H9 (cell line): ENCODE measurements around the gene DPYSL3. TPM values are rescaled to one million over a fixed set of nuclear protein-coding genes. Genes with fewer than 3 reads are reported as not detected.

Experiments used
- DNase-seq: peaks from one replicate; pipeline ENCODE4 v3.0.0-alpha.2; 2017
- H2AFZ ChIP-seq: one replicate; pipeline ENCODE4 v1.6.1; 2013; ENCODE audit warnings: mild to moderate bottlenecking, low read length, control low read depth, moderate library complexity
- H2AK5ac ChIP-seq: 2 replicates; pipeline ENCODE4 v1.6.1; 2013; ENCODE audit warnings: low read length, control low read depth, mixed read lengths; ENCODE audit not compliant: insufficient read length
- H2BK120ac ChIP-seq: one replicate; pipeline ENCODE4 v1.6.1; 2013; ENCODE audit warnings: low read depth, mild to moderate bottlenecking, low read length, control low read depth, inconsistent platforms; ENCODE audit not compliant: poor library complexity, severe bottlenecking
- H2BK12ac ChIP-seq: 2 replicates; pipeline ENCODE4 v1.6.1; 2013; ENCODE audit warnings: low read length, control low read depth, mixed read lengths, low read depth; ENCODE audit not compliant: insufficient read length
- H2BK15ac ChIP-seq: 2 replicates; pipeline ENCODE4 v1.6.1; 2013; ENCODE audit warnings: low read depth, low read length, control low read depth
- H2BK20ac ChIP-seq: one replicate; pipeline ENCODE4 v1.6.1; 2013; ENCODE audit warnings: low read depth, mild to moderate bottlenecking, low read length, control low read depth, inconsistent platforms; ENCODE audit not compliant: poor library complexity, severe bottlenecking
- H2BK5ac ChIP-seq: 2 replicates; pipeline ENCODE4 v1.6.1; 2013; ENCODE audit warnings: low read length, control low read depth, mixed read lengths; ENCODE audit not compliant: insufficient read length
- H3K14ac ChIP-seq: 2 replicates; pipeline ENCODE4 v1.6.1; 2013; ENCODE audit warnings: low read length, control low read depth; ENCODE audit not compliant: insufficient read depth
- H3K18ac ChIP-seq: 2 replicates; pipeline ENCODE4 v1.6.1; 2013; ENCODE audit warnings: low read depth, mild to moderate bottlenecking, mixed read lengths, low read length, control low read depth; ENCODE audit not compliant: insufficient read length
- H3K23ac ChIP-seq: 2 replicates; pipeline ENCODE4 v1.6.1; 2013; ENCODE audit warnings: low read length, control low read depth, mixed read lengths, low read depth; ENCODE audit not compliant: insufficient read length
- H3K23me2 ChIP-seq: 2 replicates; pipeline ENCODE4 v1.6.1; 2013; ENCODE audit warnings: low read depth, mild to moderate bottlenecking, mixed read lengths, low read length, control low read depth; ENCODE audit not compliant: insufficient read length, poor library complexity, severe bottlenecking
- H3K27ac ChIP-seq: 2 replicates; pipeline ENCODE4 v1.5.1; 2013; ENCODE audit warnings: low read length, control low read depth, mixed read lengths, low read depth; ENCODE audit not compliant: insufficient read length
- H3K27me3 ChIP-seq: 2 replicates; pipeline ENCODE4 v1.6.1; 2013; ENCODE audit warnings: low read length, control low read depth, inconsistent platforms; ENCODE audit not compliant: insufficient read depth
- H3K4ac ChIP-seq: 2 replicates; pipeline ENCODE4 v1.6.1; 2013; ENCODE audit warnings: low read depth, mild to moderate bottlenecking, control low read depth, inconsistent platforms, low read length, moderate library complexity
- H3K4me1 ChIP-seq: 2 replicates; pipeline ENCODE4 v1.6.1; 2013; ENCODE audit warnings: low read length, control low read depth, inconsistent platforms; ENCODE audit not compliant: insufficient read depth
- H3K4me2 ChIP-seq: 2 replicates; pipeline ENCODE4 v1.6.1; 2013; ENCODE audit warnings: low read length, control low read depth, mixed read lengths; ENCODE audit not compliant: insufficient read length, insufficient read depth
- H3K56ac ChIP-seq: 2 replicates; pipeline ENCODE4 v1.6.1; 2013; ENCODE audit warnings: low read depth, mild to moderate bottlenecking, mixed read lengths, low read length, control low read depth; ENCODE audit not compliant: insufficient read length
- H3K79me1 ChIP-seq: 2 replicates; pipeline ENCODE4 v1.6.1; 2013; ENCODE audit warnings: low read depth, mild to moderate bottlenecking, moderate library complexity, low read length, control low read depth, inconsistent platforms; ENCODE audit not compliant: insufficient read depth, poor library complexity, severe bottlenecking
- H3K79me2 ChIP-seq: 2 replicates; pipeline ENCODE4 v1.6.1; 2013; ENCODE audit warnings: low read length, control low read depth, inconsistent platforms; ENCODE audit not compliant: insufficient read depth
- H3K9ac ChIP-seq: 2 replicates; pipeline ENCODE4 v1.6.1; 2013; ENCODE audit warnings: low read length, control low read depth, mixed read lengths; ENCODE audit not compliant: insufficient read length; ENCODE audit errors: extremely low read depth
- H3K9me3 ChIP-seq: one replicate; pipeline ENCODE4 v1.6.1; 2013; ENCODE audit warnings: low read depth, low read length, inconsistent platforms; ENCODE audit not compliant: control insufficient read depth
- H3T11ph ChIP-seq: one replicate; pipeline ENCODE4 v1.6.1; 2013; ENCODE audit warnings: mild to moderate bottlenecking, low read length, control low read depth, inconsistent platforms
- H4K20me1 ChIP-seq: one replicate; pipeline ENCODE4 v1.6.1; 2013; ENCODE audit not compliant: control insufficient read depth, insufficient read length, insufficient read depth
- H4K5ac ChIP-seq: 2 replicates; pipeline ENCODE4 v1.6.1; 2013; ENCODE audit warnings: low read depth, mild to moderate bottlenecking, mixed read lengths, low read length, control low read depth; ENCODE audit not compliant: insufficient read length
- H4K8ac ChIP-seq: replicated peaks from 2 replicates; pipeline ENCODE4 v1.6.1; 2013; ENCODE audit warnings: low read length, control low read depth, mixed read lengths, low read depth; ENCODE audit not compliant: insufficient read length
- H4K91ac ChIP-seq: 2 replicates; pipeline ENCODE4 v1.6.1; 2013; ENCODE audit warnings: low read depth, mild to moderate bottlenecking, moderate library complexity, mixed read lengths, low read length, control low read depth; ENCODE audit not compliant: insufficient read length
- H3K27ac Mint-ChIP-seq, 3 experiments: 2 replicates in 2 of 3; 3 replicates in 1 of 3; pipeline ENCODE4 v1.8.0; 2020 to 2021; ENCODE audit warnings: mixed read lengths in 3 of 3, mild to moderate bottlenecking in 1 of 3, moderate library complexity in 1 of 3
- H3K27me3 Mint-ChIP-seq: 2 replicates; pipeline ENCODE4 v1.8.0; 2021; ENCODE audit warnings: low read depth, mild to moderate bottlenecking, moderate library complexity, mixed read lengths
- H3K36me3 Mint-ChIP-seq, 3 experiments: 2 replicates in 2 of 3; 3 replicates in 1 of 3; pipeline ENCODE4 v1.8.0; 2020 to 2021; ENCODE audit warnings: low read depth in 3 of 3, mixed read lengths in 3 of 3; ENCODE audit not compliant: insufficient read depth in 1 of 3
- H3K4me1 Mint-ChIP-seq, 2 experiments: 2 replicates each; pipeline ENCODE4 v1.8.0; 2020; ENCODE audit warnings: mixed read lengths in 2 of 2
- H3K4me3 Mint-ChIP-seq, 2 experiments: 2 replicates in 1 of 2; 3 replicates in 1 of 2; pipeline ENCODE4 v1.8.0; 2020 to 2021; ENCODE audit warnings: mild to moderate bottlenecking in 2 of 2, mixed read lengths in 2 of 2, moderate library complexity in 1 of 2
- H3K9me3 Mint-ChIP-seq, 2 experiments: 2 replicates in 1 of 2; 3 replicates in 1 of 2; pipeline ENCODE4 v1.8.0; 2020; ENCODE audit warnings: mild to moderate bottlenecking in 2 of 2, mixed read lengths in 2 of 2, moderate library complexity in 1 of 2
- whole genome bisulfite sequencing: extraction: QIAGEN DNeasy Blood & Tissue Kit; methylation state at CpG from one replicate; pipeline ENCODE4 v1.1.7; 2013; ENCODE audit warnings: missing lambda C conversion rate, low lambda C conversion rate, mixed read lengths; ENCODE audit not compliant: insufficient read length; ENCODE audit errors: extremely low coverage; 5-methylcytosine and 5-hydroxymethylcytosine counted together
- total RNA-seq: library from RNA; stranded (reverse); gene quantifications from 2 replicates; pipeline ENCODE4 v1.2.1, GENCODE V29; 2021
- TF ChIP-seq, protein P1 (sequence below): fragments of 200-600 bp; sonication (generic); conservative IDR thresholded peaks from 3 replicates; pipeline ENCODE4 v1.8.0; 2021; ENCODE audit warnings: antibody characterized with exemption, mild to moderate bottlenecking

Gene DPYSL3
- total RNA-seq, 1 experiment from 2014 or later = 515 TPM

DNA sequence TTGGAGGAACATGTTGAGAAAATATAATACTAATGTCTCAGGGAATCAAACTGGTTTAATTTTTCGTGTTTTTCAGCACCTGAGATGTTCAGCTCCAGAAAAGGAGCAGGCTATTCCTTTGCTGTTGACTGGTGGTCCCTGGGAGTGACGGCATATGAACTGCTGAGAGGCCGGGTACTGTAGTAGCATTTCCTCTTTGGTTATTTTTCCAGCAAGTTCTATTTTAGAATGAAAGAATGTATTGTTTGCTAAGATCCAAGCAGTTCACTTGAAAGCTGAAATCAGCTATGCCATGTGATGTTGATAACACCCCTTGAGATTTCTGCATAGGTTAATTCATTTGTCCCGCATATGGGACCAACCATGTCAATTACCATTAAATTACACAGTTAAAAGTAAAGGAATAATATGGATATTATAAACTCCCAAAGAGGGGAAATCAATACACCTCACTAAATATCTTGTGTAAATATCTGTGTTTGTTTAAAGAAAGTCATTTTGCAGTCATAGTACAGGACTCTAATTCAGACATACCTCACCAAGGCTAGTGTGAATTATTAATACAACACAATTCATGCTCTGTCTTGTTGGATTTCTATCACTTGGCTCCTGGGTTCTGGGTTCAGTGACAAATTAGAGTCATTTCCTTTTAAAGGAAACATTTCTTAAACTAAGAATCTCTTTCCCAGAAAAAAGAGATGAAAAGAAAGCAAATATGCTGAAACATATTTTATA lies 148.3 kb downstream of the DPYSL3 start:
- Histone ChIP-seq H3K27me3 (no peaks in the 10 kb centered on the region), H2BK120ac (no peak overlapping the region), H3K4ac (no peak overlapping the region)

More for the DNA sequence above, 148.3 kb downstream of the DPYSL3 start:
- no peak overlapping the region for H4K8ac ChIP-seq
- H2AFZ ChIP-seq = no peak overlapping the region
- no peak overlapping the region for H2BK15ac ChIP-seq
- WGBS = no CpG with 5 or more reads among the region's 4 CpGs
- no peaks in the 10 kb centered on the region for H3K9me3 ChIP-seq
- H3K18ac ChIP-seq = no peak overlapping the region
- TF ChIP-seq, protein P1, sequence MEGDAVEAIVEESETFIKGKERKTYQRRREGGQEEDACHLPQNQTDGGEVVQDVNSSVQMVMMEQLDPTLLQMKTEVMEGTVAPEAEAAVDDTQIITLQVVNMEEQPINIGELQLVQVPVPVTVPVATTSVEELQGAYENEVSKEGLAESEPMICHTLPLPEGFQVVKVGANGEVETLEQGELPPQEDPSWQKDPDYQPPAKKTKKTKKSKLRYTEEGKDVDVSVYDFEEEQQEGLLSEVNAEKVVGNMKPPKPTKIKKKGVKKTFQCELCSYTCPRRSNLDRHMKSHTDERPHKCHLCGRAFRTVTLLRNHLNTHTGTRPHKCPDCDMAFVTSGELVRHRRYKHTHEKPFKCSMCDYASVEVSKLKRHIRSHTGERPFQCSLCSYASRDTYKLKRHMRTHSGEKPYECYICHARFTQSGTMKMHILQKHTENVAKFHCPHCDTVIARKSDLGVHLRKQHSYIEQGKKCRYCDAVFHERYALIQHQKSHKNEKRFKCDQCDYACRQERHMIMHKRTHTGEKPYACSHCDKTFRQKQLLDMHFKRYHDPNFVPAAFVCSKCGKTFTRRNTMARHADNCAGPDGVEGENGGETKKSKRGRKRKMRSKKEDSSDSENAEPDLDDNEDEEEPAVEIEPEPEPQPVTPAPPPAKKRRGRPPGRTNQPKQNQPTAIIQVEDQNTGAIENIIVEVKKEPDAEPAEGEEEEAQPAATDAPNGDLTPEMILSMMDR = no peak
- H3K79me1 ChIP-seq = no peaks in the 10 kb centered on the region
- Mint-ChIP-seq H3K36me3 (no peaks in the 10 kb centered on the region; a peak in 1 of 7 replicates), H3K27me3 (no peaks in the 10 kb centered on the region; the same call in 1 of the 2 replicates), H3K4me3 (no peak overlapping the region), H3K4me1 (no peaks in the 10 kb centered on the region), H3K9me3 (no peaks in the 10 kb centered on the region), H3K27ac (no peak overlapping the region)
- no peak overlapping the region for H3K27ac ChIP-seq
- no peak overlapping the region for H2BK20ac ChIP-seq
- no peak overlapping the region for H2BK12ac ChIP-seq
- no peak overlapping the region for H2AK5ac ChIP-seq
- no peak overlapping the region for H3K14ac ChIP-seq
- no peaks in the 10 kb centered on the region for H3K23me2 ChIP-seq
- no peak overlapping the region for H4K91ac ChIP-seq
- H3K4me2 ChIP-seq = no peak overlapping the region
- H3K4me1 ChIP-seq = no peaks in the 10 kb centered on the region
- no peak overlapping the region for H4K5ac ChIP-seq
- H3K9ac ChIP-seq = no peak overlapping the region
- no peak overlapping the region for H3K23ac ChIP-seq
- no peak overlapping the region for H3T11ph ChIP-seq
- H3K79me2 ChIP-seq = no peaks in the 10 kb centered on the region
- no peak for DNase-seq
- H4K20me1 ChIP-seq = no peaks in the 10 kb centered on the region
- H2BK5ac ChIP-seq = no peak overlapping the region
- H3K56ac ChIP-seq = no peak overlapping the region
